AG08395 (cell line): ENCODE data around the gene HAUS3.
"Not testable (repeated sequence)": the region's sequence is repeated elsewhere in the genome, so short reads cannot be mapped to it uniquely, and the experiment has no call there.

ENCODE experiments used
- DNase-seq: peaks from one replicate; pipeline ENCODE4 v3.0.0; 2012; ENCODE audit warnings: mixed read lengths, low spot score

The HAUS3 gene

DNA sequence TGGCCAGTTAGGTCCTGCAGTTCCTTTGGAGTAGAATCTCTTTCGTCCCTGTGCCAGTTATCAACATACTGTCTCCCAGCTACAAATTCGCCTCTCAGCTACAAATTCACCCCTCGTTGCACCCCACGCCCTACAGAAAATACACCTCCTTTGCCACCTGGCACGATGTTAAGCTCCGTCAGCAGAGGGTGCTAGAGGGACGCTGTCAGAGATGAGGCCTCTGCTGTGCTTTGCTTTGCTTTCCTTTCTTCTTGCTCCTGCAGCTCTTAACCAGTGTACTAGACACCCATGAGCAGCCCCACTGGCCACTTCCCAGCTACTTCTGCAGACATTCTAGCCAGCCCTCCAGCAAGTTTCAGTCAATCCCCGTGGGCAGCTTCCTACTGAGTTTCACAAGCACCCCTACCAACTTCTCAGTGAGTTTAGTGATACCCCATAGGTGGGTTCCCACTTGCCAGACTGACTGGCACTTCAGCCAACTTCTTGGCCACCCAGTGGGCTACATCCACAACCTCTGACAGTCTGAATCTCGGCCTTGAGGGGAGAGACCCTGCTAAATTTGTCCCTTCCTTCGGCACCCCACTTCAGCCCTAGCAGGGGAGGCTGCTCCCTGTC is 21.8 kb downstream of the HAUS3 start:
- DNase-seq, result peak; percentile 82

DNA sequence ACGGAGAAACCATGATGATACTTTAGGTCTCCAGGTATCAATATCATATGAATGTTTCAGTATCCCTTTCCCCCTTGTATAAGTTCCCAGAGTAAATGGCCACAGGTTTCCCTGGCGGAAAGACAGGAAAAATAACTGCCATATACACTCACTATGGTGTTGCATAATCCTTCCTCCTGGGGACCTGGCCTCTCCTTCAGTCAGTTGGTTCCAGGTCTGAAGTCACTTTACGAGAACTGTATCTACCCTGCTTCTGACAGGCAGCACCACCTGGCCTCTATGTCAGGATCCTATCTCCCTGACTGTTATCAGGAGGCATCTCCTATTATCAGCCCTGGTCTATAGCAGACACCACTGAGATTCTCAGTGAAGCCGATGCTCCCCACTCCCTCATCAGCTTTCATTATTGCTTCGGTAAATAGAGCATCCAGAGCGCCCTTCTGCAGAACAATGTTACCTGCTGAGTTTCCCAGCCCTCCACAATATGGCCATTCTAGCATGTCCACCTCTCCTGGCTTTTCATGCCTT is 22.6 kb downstream of the HAUS3 start:
- no peak for DNase-seq

DNA sequence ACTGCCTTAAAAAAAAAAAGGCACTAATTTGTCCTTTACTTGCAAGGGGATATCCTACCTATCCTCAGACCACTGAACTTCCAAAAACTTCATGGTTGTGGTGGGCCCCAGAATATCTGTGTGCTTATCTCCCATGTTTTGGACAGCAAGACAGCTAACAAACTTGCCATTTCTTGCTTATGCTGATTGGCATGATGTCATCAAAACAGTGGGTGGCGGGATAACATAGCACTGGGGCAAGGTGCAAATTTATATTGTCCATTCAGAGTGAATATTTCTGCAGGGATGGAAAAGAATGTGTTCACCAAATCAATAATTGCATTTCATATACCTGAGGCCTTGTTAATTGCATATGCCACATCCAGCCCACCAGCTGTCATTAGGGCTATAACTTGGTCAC is 23.5 kb downstream of the HAUS3 start:
- no peak for DNase-seq

GRCh38 chr4:2217726-2218125 is 24.2 kb downstream of the HAUS3 start:
- no peak for DNase-seq

DNA sequence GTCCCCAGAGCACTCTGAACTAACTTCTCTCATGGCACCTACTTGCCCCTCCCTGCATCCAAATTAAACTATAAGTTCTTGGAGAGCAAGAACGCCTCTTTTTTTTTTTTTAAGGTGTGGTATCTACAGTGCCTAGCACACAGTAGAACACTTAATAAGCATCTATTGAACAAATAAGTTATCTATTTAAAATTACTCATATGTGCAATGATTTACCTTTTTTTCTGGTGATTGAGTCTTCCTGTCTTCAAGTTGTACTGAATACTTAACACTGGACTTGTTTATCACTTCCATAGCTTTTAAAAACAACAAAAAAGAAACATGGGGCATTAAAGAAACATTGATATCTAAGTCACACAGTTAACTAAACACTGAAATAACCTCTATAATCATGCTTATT is 29.1 kb downstream of the HAUS3 start:
- no peak for DNase-seq

DNA sequence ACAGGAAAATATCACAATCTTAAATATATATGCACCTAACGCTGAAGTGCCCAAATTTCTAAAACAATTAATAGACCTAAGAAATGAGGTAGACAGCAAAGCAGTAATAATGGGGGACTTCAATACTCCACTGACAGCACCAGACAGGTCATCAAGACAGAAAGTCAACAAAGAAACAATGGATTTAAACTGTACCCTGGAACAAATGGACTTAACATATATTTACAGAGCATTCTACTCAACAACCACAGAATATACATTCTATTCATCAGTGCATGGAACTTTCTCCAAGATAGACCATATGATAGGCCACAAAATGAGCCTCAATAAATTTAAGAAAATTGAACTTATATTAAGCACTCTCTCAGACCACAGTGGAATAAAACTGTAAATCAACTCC is 39.1 kb downstream of the HAUS3 start:
- DNase-seq, result not testable (repeated sequence)

GRCh38 chr4:2194496-2194895 is 47.4 kb downstream of the HAUS3 start:
- no peak for DNase-seq

DNA sequence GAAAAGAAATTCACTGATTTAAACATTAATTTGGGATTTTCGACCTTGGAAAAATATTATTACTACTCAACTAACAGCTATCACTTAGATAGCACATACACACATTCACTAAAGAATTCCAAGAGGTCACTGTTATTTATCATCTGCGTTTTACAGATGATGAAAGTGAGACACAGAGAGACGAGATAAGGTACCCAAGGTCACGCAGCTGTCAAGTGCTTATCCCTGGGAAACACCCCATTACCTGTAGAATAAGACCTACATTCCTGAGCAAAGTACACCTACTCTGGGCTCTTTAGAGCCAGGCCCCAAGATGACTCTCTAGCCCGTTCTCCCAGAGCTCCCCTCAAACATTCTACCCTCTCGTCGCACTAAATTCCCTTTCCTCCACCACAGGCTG is 48.6 kb downstream of the HAUS3 start:
- DNase-seq, result no peak

DNA sequence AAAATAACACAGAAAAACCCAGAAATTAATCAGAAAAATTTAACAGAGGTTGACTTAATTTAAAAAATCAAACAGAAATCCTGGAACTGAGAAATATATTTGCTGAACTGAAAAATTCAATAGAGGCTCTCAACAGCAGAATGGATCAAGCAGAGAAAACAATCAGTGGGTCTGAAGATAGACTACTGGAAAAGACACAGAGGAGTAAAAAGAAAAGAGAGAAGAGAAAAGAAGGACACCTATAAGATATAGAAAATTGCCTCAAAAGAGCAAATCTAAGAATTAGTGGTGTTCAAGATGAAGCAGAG is 55.1 kb downstream of the HAUS3 start:
- no peak for DNase-seq

DNA sequence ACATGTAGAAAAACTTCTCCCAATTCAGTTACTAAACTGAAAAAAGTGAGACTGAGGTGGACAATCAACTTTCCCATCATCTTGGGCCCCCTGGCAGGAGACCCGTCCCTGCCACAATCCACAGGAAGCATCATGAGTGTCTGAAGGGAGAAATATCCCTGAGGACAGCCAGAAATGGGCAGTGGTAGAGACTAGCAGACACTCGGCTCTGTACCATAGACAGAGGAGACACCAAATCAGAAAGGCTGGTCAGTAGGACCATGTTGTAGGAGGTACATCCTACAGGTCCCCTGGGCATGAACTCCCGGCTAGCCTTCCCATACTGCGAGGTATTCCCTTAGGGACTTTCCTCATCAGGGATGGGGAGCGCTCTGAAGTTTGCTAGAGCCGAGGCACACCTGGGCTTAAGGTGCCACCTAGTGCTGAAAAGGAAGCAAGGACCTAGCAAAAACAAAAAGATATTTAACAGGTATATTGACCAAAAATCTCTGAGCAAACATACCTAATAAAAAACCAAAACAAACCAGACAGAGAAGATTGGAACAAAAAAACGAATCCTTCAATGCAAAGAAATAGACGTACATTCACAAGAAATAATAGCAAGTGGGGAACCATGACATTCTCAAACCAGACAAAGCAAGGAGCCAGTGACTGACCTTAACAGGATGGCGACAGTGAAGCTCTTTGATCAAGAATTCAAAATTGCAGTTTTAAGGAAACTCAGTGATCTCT is 55.6 kb downstream of the HAUS3 start:
- DNase-seq, result no peak

DNA sequence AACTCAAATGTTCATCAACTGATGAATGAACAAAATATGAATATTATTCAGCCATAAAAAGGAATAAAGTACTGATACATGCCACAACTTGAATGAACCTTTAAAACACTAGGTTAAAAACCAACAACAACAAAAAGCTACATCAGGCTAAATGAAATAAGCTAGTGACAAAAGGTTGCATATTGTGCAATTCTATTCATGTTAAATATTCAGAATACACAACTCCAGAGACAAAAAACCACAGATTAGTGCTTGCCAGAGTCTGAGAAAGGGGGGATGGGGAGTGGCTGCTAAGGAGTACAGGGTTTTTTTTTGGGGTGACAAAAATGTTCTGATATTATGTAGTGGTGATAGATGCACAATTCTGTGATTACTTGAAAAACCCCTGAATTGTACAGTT is 58.5 kb downstream of the HAUS3 start:
- DNase-seq, result no peak

DNA sequence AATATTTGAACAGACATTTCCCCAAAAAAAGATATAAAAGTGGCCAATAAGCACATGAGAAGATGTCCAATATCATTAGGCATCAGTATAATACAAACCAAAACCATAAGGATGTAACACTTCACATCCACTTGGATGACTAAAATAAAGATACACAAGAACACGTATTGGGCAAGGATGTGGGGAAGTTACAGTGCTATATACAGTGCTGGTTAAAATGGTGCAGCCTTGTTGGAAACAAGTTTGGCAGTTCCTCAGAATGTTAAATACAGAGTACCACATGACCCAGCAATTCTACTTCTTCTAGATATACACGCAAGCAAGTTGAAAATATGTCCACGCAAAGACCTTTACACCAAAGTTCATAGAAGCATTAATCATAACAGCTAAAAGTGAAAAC is 58.9 kb downstream of the HAUS3 start:
- DNase-seq, result no peak

GRCh38 chr4:2180410-2180809 is 61.5 kb downstream of the HAUS3 start:
- no peak for DNase-seq

DNA sequence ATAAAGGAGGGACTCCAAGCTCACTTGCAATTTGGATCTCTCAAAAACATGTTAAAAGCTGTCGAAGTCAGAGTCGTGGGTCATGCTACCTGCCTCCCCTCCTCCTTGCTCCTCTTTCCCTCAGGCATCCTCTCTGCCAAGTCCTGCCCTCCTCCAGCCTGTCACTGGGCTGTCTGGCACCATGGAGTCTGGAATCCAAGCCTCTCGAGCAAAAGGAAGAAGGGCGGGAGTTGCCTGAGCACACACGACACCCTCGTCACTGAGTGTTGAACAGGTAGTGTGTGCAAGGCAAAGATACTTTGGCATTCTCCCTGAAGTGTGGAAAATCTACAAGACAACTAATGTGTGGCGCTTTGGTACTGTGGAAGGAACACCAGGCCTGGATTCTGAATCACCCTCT is 62.2 kb downstream of the HAUS3 start:
- no peak for DNase-seq

- DNase-seq, result no peak
Observed at GRCh38 chr4:2178986-2179385, 62.9 kb downstream of the HAUS3 start.
